Activated CD4-positive, alpha-beta memory T cell treated with anti-CD3 and anti-CD28 coated beads, Interleukin-2, amount 10 ng/mL, durations not matched to agents 7 days and 5 days (primary cell): ENCODE data around the gene TTC23. TPM values are rescaled to one million over a fixed set of nuclear protein-coding genes. Genes with fewer than 3 reads are reported as not detected.

Source experiments
- CTCF ChIA-PET: fragments of 350-600 bp; sonication (Branson Sonifier 250); formaldehyde crosslinking; loops from one replicate; lab custom pipeline; 2021; ENCODE audit warnings: antibody characterized with exemption, inconsistent platforms; lab: Charles Lee
- POLR2A ChIA-PET: fragments of 350-600 bp; sonication (Branson Sonifier 250); formaldehyde crosslinking; loops from one replicate; lab custom pipeline; 2021; ENCODE audit warnings: antibody characterized with exemption; lab: Charles Lee
- DNase-seq: peaks from one replicate; pipeline ENCODE4 v3.0.0-alpha.2; 2020
- H3K27ac Mint-ChIP-seq: one replicate; pipeline ENCODE4 v1.8.0; 2021; ENCODE audit warnings: mild to moderate bottlenecking, mixed read lengths
- H3K27me3 Mint-ChIP-seq: one replicate; pipeline ENCODE4 v1.8.0; 2021; ENCODE audit warnings: mixed read lengths
- H3K36me3 Mint-ChIP-seq: one replicate; pipeline ENCODE4 v1.8.0; 2021; ENCODE audit warnings: low read depth, mixed read lengths
- H3K4me1 Mint-ChIP-seq: one replicate; pipeline ENCODE4 v1.8.0; 2021; ENCODE audit warnings: mixed read lengths
- H3K4me3 Mint-ChIP-seq: one replicate; pipeline ENCODE4 v1.8.0; 2021; ENCODE audit warnings: mild to moderate bottlenecking, mixed read lengths
- H3K9me3 Mint-ChIP-seq: one replicate; pipeline ENCODE4 v1.8.0; 2021; ENCODE audit warnings: mixed read lengths
- total RNA-seq, 2 experiments: library from RNA; stranded (reverse); gene quantifications; one replicate each; pipeline ENCODE4 v1.2.3, GENCODE V29; 2021

Gene TTC23
- total RNA-seq, 2 experiments from 2014 or later = 1.6 to 2.1 TPM

DNA sequence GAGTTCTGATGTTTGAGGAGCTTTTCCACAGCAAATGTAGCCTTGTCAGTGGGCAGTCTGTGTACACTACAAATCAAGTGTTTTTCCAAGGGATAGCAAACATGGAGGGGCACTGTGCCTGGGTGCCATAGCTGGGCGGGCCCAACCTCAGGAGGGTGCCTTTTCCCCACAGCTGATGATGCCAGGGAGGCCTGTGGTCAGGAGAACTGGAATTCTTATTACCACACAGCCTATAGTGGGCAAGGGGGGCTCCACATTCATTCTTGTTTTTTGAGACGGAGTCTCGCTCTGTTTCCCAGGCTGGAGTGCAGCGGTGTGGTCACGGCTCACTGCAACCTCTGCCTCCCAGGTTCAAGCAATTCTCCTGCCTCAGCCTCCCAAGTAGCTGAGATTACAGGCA, 102.7 kb downstream of the TTC23 start:
- no peak overlapping the region for H3K27ac Mint-ChIP-seq
- no peak overlapping the region for H3K4me3 Mint-ChIP-seq
- no peaks in the 10 kb centered on the region for H3K4me1 Mint-ChIP-seq
- H3K9me3 Mint-ChIP-seq = no peaks in the 10 kb centered on the region
- no peaks in the 10 kb centered on the region for H3K27me3 Mint-ChIP-seq
- no peaks in the 10 kb centered on the region for H3K36me3 Mint-ChIP-seq
- ChIA-PET CTCF (interaction anchor here (0.5 kb wide), 1 partner anchor 628 kb away, joined by 4 read pairs; no protein-coding TSS in a partner anchor), POLR2A (no interaction called here)
- no peak for DNase-seq

GRCh38 chr15:99145778-99146177, 103.6 kb downstream of the TTC23 start:
- CTCF ChIA-PET = interaction anchor here (0.5 kb wide), 1 partner anchor 66 kb away, joined by 3 read pairs; no protein-coding TSS in a partner anchor

GRCh38 chr15:99145005-99145404, 104.4 kb downstream of the TTC23 start:
- ChIA-PET CTCF (no interaction called here), POLR2A (no interaction called here)
- H3K27ac Mint-ChIP-seq = no peak overlapping the region

More at GRCh38 chr15:99145778-99146177, 103.6 kb downstream of the TTC23 start:
- H3K36me3 Mint-ChIP-seq = no peaks in the 10 kb centered on the region
- no peaks in the 10 kb centered on the region for H3K4me1 Mint-ChIP-seq
- H3K27ac Mint-ChIP-seq = no peak overlapping the region
- DNase-seq = no peak
- POLR2A ChIA-PET = no interaction called here
- H3K27me3 Mint-ChIP-seq = no peaks in the 10 kb centered on the region
- no peaks in the 10 kb centered on the region for H3K9me3 Mint-ChIP-seq
- no peak overlapping the region for H3K4me3 Mint-ChIP-seq

DNA sequence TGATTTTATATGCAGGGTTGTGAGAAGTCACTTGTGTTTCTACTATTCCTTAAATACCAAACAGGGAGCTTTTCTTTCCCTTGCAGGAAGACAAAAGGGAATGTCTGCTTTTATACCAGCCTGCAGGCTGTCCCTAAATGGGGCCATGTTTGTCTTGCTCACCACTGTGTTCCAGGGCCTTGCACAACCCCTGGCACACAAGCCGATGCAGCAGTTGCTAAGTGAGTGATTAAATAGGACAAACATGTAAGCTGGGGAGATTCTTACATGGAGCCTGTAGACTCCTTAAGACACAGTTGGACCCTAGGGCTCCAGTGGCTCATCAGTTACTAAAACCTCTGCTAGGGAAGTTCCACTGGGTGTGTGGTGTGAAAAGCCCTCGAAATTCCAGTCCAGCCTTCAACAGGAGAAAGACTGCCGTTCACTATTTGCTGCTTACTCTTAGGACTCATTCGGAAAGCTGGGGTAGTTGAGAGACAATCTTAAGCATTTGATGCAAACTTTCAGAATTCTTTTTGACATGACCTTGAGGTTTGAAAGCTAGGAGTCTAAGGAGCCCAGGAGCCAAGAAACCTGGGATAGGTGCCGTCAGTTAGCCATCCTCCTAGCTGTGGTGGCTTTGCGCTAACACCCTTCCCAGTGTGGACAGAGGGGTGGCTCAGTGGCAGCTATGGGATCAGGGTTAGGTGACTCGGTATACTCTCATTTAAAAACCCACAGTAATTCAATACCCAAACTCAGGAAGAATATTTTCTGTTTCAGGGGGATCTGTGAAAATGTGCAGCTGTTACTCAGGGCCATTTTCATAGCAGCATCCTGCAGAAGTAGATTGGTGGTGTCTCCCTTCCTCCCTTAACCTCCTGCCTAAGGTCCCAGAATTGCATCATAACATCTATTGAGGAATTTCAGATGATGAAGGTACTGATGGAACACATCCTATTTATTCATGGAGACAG, 105.4 kb downstream of the TTC23 start:
- Mint-ChIP-seq H3K36me3 (no peaks in the 10 kb centered on the region), H3K27me3 (no peaks in the 10 kb centered on the region), H3K4me3 (no peak overlapping the region), H3K4me1 (no peaks in the 10 kb centered on the region), H3K9me3 (no peaks in the 10 kb centered on the region), H3K27ac (no peak overlapping the region)
- POLR2A ChIA-PET = no interaction called here
- DNase-seq = no peak
- CTCF ChIA-PET = interaction anchor here (0.7 kb wide), 1 partner anchor 43 kb away, joined by 3 read pairs; no protein-coding TSS in a partner anchor

More at GRCh38 chr15:99145005-99145404, 104.4 kb downstream of the TTC23 start:
- H3K36me3 Mint-ChIP-seq = no peaks in the 10 kb centered on the region
- DNase-seq = no peak
- no peaks in the 10 kb centered on the region for H3K9me3 Mint-ChIP-seq
- H3K27me3 Mint-ChIP-seq = no peaks in the 10 kb centered on the region
- no peaks in the 10 kb centered on the region for H3K4me1 Mint-ChIP-seq
- H3K4me3 Mint-ChIP-seq = no peak overlapping the region

- no peaks in the 10 kb centered on the region for H3K4me1 Mint-ChIP-seq
- H3K27ac Mint-ChIP-seq = no peak overlapping the region
- ChIA-PET CTCF (interaction anchor here (0.7 kb wide), 1 partner anchor 43 kb away, joined by 3 read pairs; no protein-coding TSS in a partner anchor), POLR2A (no interaction called here)
- no peak for DNase-seq
- H3K4me3 Mint-ChIP-seq = no peak overlapping the region
- H3K36me3 Mint-ChIP-seq = no peaks in the 10 kb centered on the region
- no peaks in the 10 kb centered on the region for H3K27me3 Mint-ChIP-seq
- H3K9me3 Mint-ChIP-seq = no peaks in the 10 kb centered on the region
Measured at GRCh38 chr15:99143242-99143641, 106.1 kb downstream of the TTC23 start.

DNA sequence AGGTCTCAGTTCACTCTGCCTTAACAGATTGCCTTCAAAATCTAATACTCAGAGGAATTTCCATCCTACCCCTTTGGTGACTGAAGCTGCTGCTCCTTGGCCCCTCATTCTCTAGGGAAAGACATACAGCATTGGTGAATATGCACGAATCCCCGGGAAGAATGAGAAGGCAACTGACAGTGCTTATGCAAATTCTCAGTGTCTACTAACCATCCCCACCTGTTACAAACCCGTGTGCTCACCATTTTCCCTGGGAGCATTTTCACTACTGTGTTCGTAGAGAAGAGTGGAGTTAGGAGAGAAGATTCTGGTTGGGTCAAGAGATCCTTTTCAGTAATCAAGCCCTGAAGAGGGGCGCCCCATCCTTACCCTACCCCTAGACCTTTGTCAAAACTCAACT, 106.8 kb downstream of the TTC23 start:
- POLR2A ChIA-PET = no interaction called here
- Mint-ChIP-seq H3K9me3 (no peaks in the 10 kb centered on the region), H3K27ac (no peak overlapping the region), H3K27me3 (no peaks in the 10 kb centered on the region), H3K36me3 (no peaks in the 10 kb centered on the region), H3K4me3 (no peak overlapping the region), H3K4me1 (no peaks in the 10 kb centered on the region)
- CTCF ChIA-PET = no interaction called here
- DNase-seq = no peak

DNA sequence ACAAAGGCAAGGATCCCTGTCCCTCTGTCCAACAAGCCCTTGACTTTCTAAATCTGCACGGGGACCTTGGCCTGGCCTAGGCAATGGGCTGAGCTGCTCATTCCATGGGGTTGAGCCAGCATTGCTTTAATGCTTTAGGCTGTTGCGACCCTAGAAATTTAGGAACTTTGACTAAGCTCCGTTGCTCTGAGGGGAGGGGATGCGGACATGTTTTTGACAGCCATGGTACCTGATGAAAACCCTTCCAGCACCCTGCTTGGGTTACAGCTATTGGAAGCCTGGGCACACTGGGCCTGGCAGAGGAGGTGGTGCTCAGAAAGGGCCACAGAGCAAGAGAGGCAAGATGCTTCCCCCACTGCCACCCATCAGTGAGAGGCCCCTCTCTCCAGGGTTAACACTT, 107.4 kb downstream of the TTC23 start:
- no peaks in the 10 kb centered on the region for H3K27me3 Mint-ChIP-seq
- no peaks in the 10 kb centered on the region for H3K4me1 Mint-ChIP-seq
- no peaks in the 10 kb centered on the region for H3K9me3 Mint-ChIP-seq
- CTCF ChIA-PET = no interaction called here
- POLR2A ChIA-PET = no interaction called here
- DNase-seq = no peak
- H3K4me3 Mint-ChIP-seq = no peak overlapping the region
- H3K27ac Mint-ChIP-seq = no peak overlapping the region
- no peaks in the 10 kb centered on the region for H3K36me3 Mint-ChIP-seq

- ChIA-PET CTCF (no interaction called here), POLR2A (no interaction called here)
- DNase-seq = no peak
- Mint-ChIP-seq H3K9me3 (no peaks in the 10 kb centered on the region), H3K4me1 (no peaks in the 10 kb centered on the region), H3K27me3 (no peaks in the 10 kb centered on the region), H3K36me3 (no peaks in the 10 kb centered on the region), H3K4me3 (no peak overlapping the region), H3K27ac (no peak overlapping the region)
Measured at GRCh38 chr15:99140590-99140989, 108.8 kb downstream of the TTC23 start.

DNA sequence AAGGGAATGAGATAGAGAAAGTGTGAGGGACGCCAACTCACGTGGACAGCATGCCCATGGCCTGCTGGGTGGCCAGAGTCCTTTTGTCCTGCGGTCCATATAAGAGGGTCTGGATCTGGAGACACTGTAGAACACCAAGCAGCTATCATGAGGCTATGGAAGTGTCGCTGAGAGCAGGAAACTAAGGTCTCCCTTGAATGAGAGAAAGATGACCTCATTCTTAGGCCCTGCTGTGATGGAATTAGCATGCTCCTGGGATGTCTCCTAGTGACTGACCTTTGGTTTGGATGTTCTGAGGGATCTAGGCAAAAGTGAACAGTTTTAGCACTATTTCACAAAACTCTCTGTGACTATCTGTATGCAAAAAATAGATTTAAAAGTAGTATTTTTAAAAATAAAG, 110.1 kb downstream of the TTC23 start:
- Mint-ChIP-seq H3K36me3 (no peaks in the 10 kb centered on the region), H3K9me3 (no peaks in the 10 kb centered on the region), H3K4me1 (peaks cover 8% of the 10 kb centered on the region), H3K27me3 (no peaks in the 10 kb centered on the region), H3K27ac (no peak overlapping the region), H3K4me3 (no peak overlapping the region)
- no peak for DNase-seq
- ChIA-PET POLR2A (no interaction called here), CTCF (no interaction called here)

- Mint-ChIP-seq H3K27me3 (no peaks in the 10 kb centered on the region), H3K4me1 (peaks cover 8% of the 10 kb centered on the region), H3K4me3 (no peak overlapping the region), H3K27ac (no peak overlapping the region), H3K36me3 (no peaks in the 10 kb centered on the region), H3K9me3 (no peaks in the 10 kb centered on the region)
- POLR2A ChIA-PET = no interaction called here
- no peak for DNase-seq
- CTCF ChIA-PET = no interaction called here
Measured at GRCh38 chr15:99138491-99138982, 110.8 kb downstream of the TTC23 start.

DNA sequence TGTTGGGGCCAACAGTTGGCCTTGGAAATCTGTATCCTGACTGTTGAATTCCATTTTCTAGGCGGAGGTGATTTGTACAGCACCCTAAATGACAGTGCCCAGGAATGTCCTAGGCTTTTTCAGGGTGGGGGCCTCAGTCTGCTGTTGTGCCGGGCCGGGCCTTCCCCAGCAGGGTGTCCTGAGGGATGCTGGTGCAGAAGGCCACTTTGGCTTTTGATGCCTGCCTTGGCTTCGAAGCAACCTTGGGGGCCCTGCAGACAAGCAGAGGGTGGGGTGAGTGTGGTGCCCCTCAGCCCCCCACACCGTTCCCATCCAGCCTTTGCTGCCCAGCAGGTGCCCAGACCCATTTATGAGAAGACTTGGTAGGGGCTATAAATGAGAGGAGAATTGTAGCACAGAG, 111.5 kb downstream of the TTC23 start:
- peaks cover 8% of the 10 kb centered on the region for H3K4me1 Mint-ChIP-seq
- ChIA-PET CTCF (no interaction called here), POLR2A (no interaction called here)
- H3K9me3 Mint-ChIP-seq = no peaks in the 10 kb centered on the region
- no peak overlapping the region for H3K4me3 Mint-ChIP-seq
- H3K36me3 Mint-ChIP-seq = no peaks in the 10 kb centered on the region
- no peak for DNase-seq
- H3K27ac Mint-ChIP-seq = no peak overlapping the region
- H3K27me3 Mint-ChIP-seq = no peaks in the 10 kb centered on the region

DNA sequence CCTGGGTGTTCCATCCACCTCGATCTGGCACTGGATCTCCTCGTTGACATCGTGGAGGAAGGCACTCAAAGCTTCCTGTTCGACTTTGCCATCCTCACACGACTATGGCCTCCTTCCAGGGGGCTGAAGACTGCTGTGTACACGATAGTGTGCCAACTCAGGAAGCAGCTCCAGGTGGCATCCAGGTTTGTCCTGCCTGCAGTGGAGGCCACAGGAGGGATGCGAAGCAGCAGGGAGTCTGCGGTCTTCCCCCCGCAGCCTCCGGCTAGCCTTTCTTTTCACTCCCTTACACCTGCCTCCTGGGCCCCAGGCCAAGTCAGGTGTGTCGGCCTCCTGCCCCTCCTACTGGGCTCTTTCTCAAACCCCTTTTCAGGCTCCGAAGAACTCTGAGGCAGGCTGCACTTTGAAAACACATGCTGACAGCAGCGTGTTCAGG, 112.3 kb downstream of the TTC23 start:
- H3K4me3 Mint-ChIP-seq = no peak overlapping the region
- H3K4me1 Mint-ChIP-seq = peaks cover 8% of the 10 kb centered on the region
- H3K27me3 Mint-ChIP-seq = no peaks in the 10 kb centered on the region
- H3K9me3 Mint-ChIP-seq = no peaks in the 10 kb centered on the region
- DNase-seq = no peak
- no peak overlapping the region for H3K27ac Mint-ChIP-seq
- POLR2A ChIA-PET = no interaction called here
- no peaks in the 10 kb centered on the region for H3K36me3 Mint-ChIP-seq
- CTCF ChIA-PET = no interaction called here

DNA sequence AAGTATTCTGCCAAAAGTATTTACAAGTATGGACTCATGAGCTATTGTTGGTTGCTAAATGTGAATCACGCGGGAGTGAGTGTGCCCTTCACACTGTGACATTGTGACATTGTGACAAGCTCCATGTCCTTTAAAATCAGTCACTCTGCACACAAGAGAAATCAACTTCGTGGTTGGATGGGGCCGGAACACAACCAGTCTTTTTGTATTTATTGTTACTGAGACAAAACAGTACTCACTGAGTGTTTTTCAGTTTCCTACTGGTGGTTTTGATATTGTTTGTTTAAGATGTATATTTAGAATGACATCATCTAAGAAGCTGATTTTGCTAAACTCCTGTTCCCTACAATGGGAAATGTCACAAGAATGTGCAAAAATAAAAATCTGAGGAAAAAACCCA, 114.2 kb downstream of the TTC23 start:
- Mint-ChIP-seq H3K27ac (no peak overlapping the region), H3K4me1 (peaks cover 8% of the 10 kb centered on the region), H3K27me3 (no peaks in the 10 kb centered on the region), H3K4me3 (no peak overlapping the region), H3K9me3 (no peaks in the 10 kb centered on the region), H3K36me3 (no peaks in the 10 kb centered on the region)
- ChIA-PET POLR2A (interaction anchor here (0.7 kb wide), 1 partner anchor 9 kb away, joined by 3 read pairs; no protein-coding TSS in a partner anchor), CTCF (interaction anchor here (1.2 kb wide), 1 partner anchor 254 kb away, joined by 3 read pairs; no protein-coding TSS in a partner anchor)
- DNase-seq = no peak
